Left hindlimb (tissue), 1 donor: ENCODE data around the gene SSH2.
A peak's percentile ranks its signal among the peaks of the same experiment; 100 is the strongest.
"Not testable (repeated sequence)": the region's sequence is repeated elsewhere in the genome, so short reads cannot be mapped to it uniquely, and the experiment has no call there.

Source experiments
- DNase-seq: peaks from one replicate; pipeline ENCODE4 v3.0.0-alpha.2; 2018

The SSH2 gene

GRCh38 chr17:29930409-29931010, 482 bp upstream of the SSH2 start:
- no peak for DNase-seq

- DNase-seq, result peak; percentile 47
These were observed 959 bp downstream of the SSH2 start for GRCh38 chr17:29929006-29929532.

GRCh38 chr17:29927546-29927945, 2.5 kb downstream of the SSH2 start:
- no peak for DNase-seq

GRCh38 chr17:29924786-29925185, 5.2 kb downstream of the SSH2 start:
- no peak for DNase-seq

GRCh38 chr17:29918922-29919856, 10.8 kb downstream of the SSH2 start:
- no peak for DNase-seq

GRCh38 chr17:29918016-29918415, 12.0 kb downstream of the SSH2 start:
- no peak for DNase-seq

- DNase-seq, result no peak
These were observed 15.1 kb downstream of the SSH2 start for GRCh38 chr17:29914819-29915537.

- DNase-seq, result no peak
These were observed 18.3 kb downstream of the SSH2 start for GRCh38 chr17:29911641-29912177.

GRCh38 chr17:29909236-29910003, 20.6 kb downstream of the SSH2 start:
- DNase-seq, result no peak

- no peak for DNase-seq
These were observed 23.1 kb downstream of the SSH2 start for GRCh38 chr17:29906969-29907368.

- no peak for DNase-seq
These were observed 24.2 kb downstream of the SSH2 start for GRCh38 chr17:29905879-29906167.

GRCh38 chr17:29905086-29905878, 24.7 kb downstream of the SSH2 start:
- DNase-seq, result no peak

- no peak for DNase-seq
These were observed 26.6 kb downstream of the SSH2 start for GRCh38 chr17:29903471-29903870.

GRCh38 chr17:29897136-29897535, 32.9 kb downstream of the SSH2 start:
- not testable (repeated sequence) for DNase-seq

GRCh38 chr17:29892201-29892600, 37.8 kb downstream of the SSH2 start:
- DNase-seq, result no peak

- DNase-seq, result no peak
These were observed 38.9 kb downstream of the SSH2 start for GRCh38 chr17:29891131-29891530.

GRCh38 chr17:29885031-29885640, 44.9 kb downstream of the SSH2 start:
- DNase-seq, result no peak

- no peak for DNase-seq
These were observed 46.5 kb downstream of the SSH2 start for GRCh38 chr17:29883497-29883896.

GRCh38 chr17:29881256-29881655, 48.8 kb downstream of the SSH2 start:
- DNase-seq, result no peak

- no peak for DNase-seq
These were observed 50.0 kb downstream of the SSH2 start for GRCh38 chr17:29880031-29880430.

GRCh38 chr17:29874931-29875596, 55.0 kb downstream of the SSH2 start:
- no peak for DNase-seq
